OCI-LY1 (cell line): ENCODE measurements around the gene KIAA2012.

Experiments
- H2AFZ ChIP-seq: fragments of 200-600 bp; sonication (generic), shearing (Covaris generic); 2 replicates; pipeline ENCODE4 v1.6.0; 2014; ENCODE audit warnings: antibody characterized with exemption, mild to moderate bottlenecking, low read length
- H3F3A ChIP-seq: fragments of 200-600 bp; sonication (generic), shearing (Covaris generic); 2 replicates; pipeline ENCODE4 v1.6.0; 2014; ENCODE audit warnings: mild to moderate bottlenecking, antibody characterized with exemption, low read length, moderate library complexity; ENCODE audit not compliant: insufficient read depth
- H3K27ac ChIP-seq: fragments of 200-600 bp; sonication (generic); 2 replicates; pipeline ENCODE4 v1.5.1; 2014; ENCODE audit warnings: low read length, mixed run types, mild to moderate bottlenecking, low read depth; ENCODE audit not compliant: poor library complexity, severe bottlenecking
- H3K27me3 ChIP-seq: fragments of 200-600 bp; sonication (generic); 2 replicates; pipeline ENCODE4 v1.6.0; 2014; ENCODE audit warnings: antibody characterized with exemption, mild to moderate bottlenecking, low read length, moderate library complexity; ENCODE audit not compliant: insufficient read depth
- H3K36me3 ChIP-seq: fragments of 200-600 bp; sonication (generic); 2 replicates; pipeline ENCODE4 v1.6.1; 2014; ENCODE audit warnings: mild to moderate bottlenecking, antibody characterized with exemption, low read length, moderate library complexity, mixed read lengths; ENCODE audit not compliant: insufficient read depth
- H3K4me1 ChIP-seq: fragments of 200-600 bp; sonication (generic); 2 replicates; pipeline ENCODE4 v1.5.1; 2014; ENCODE audit warnings: mild to moderate bottlenecking, low read length, moderate library complexity; ENCODE audit not compliant: insufficient read depth, severe bottlenecking
- H3K4me2 ChIP-seq: fragments of 200-600 bp; sonication (generic), shearing (Covaris generic); 2 replicates; pipeline ENCODE4 v1.6.1; 2014; ENCODE audit warnings: low read length
- H3K4me3 ChIP-seq: fragments of 200-600 bp; sonication (generic); 2 replicates; pipeline ENCODE4 v1.5.1; 2014; ENCODE audit warnings: low read length, low read depth, mild to moderate bottlenecking, mixed read lengths; ENCODE audit not compliant: poor library complexity, severe bottlenecking
- H3K79me2 ChIP-seq: fragments of 200-600 bp; shearing (Covaris generic); 2 replicates; pipeline ENCODE4 v1.6.1; 2016; ENCODE audit warnings: mixed run types, low read length, mixed read lengths; ENCODE audit not compliant: insufficient read depth
- H3K9ac ChIP-seq: fragments of 200-600 bp; sonication (generic), shearing (Covaris generic); 2 replicates; pipeline ENCODE4 v1.6.1; 2014; ENCODE audit warnings: mild to moderate bottlenecking, low read length, mixed read lengths
- H3K9me2 ChIP-seq: fragments of 200-600 bp; sonication (generic), shearing (Covaris generic); 2 replicates; pipeline ENCODE4 v1.6.1; 2014; ENCODE audit warnings: low read depth, mild to moderate bottlenecking, low read length, mixed read lengths
- H3K9me3 ChIP-seq: fragments of 200-600 bp; shearing (Covaris generic); 2 replicates; pipeline ENCODE4 v1.6.1; 2014; ENCODE audit warnings: low read length, mixed read lengths
- H4K20me1 ChIP-seq: fragments of 200-600 bp; sonication (generic), shearing (Covaris generic); 2 replicates; pipeline ENCODE4 v1.6.0; 2016; ENCODE audit warnings: mild to moderate bottlenecking, low read length; ENCODE audit not compliant: insufficient read depth
- EZH2 ChIP-seq: fragments of 200-600 bp; sonication (generic), shearing (Covaris generic); IDR thresholded peaks from 2 replicates; pipeline ENCODE4 v1.8.0; 2017; ENCODE audit warnings: borderline replicate concordance, mixed run types, mild to moderate bottlenecking, antibody characterized with exemption, low read length, moderate library complexity, mixed read lengths
- TF ChIP-seq, protein P1 (sequence below): fragments of 200-600 bp; sonication (generic), shearing (Covaris generic); IDR thresholded peaks from 2 replicates; pipeline ENCODE4 v1.5.1; 2017; ENCODE audit warnings: mild to moderate bottlenecking, antibody characterized with exemption, low read length, moderate library complexity, mixed read lengths

KIAA2012 gene

DNA sequence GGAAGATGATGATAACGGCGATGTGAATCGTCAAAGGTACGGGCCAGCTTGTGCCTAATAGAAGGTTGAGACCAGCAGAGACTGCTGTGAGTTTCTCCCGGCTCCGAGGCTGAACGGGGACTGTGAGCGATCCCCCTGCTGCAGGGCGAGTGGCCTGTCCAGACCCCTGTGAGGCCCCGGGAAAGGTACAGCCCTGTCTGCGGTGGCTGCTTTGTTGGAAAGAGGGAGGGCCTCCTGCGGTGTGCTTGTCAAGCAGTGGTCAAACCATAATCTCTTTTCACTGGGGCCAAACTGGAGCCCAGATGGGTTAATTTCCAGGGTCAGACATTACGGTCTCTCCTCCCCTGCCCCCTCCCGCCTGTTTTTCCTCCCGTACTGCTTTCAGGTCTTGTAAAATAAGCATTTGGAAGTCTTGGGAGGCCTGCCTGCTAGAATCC lies 36.4 kb upstream of the KIAA2012 start:
- Histone ChIP-seq H3K36me3 (no peaks in the 10 kb centered on the region), H3K27ac (no peak overlapping the region), H3K4me1 (peaks cover 17% of the 10 kb centered on the region), H4K20me1 (no peaks in the 10 kb centered on the region), H3F3A (no peaks in the 10 kb centered on the region), H3K9me2 (no peaks in the 10 kb centered on the region), H3K4me3 (no peak overlapping the region), H3K79me2 (no peaks in the 10 kb centered on the region), H3K27me3 (peaks cover 11% of the 10 kb centered on the region; the same call in 1 of the 2 replicates), H2AFZ (no peak overlapping the region), H3K9me3 (no peaks in the 10 kb centered on the region), H3K4me2 (no peak overlapping the region), H3K9ac (no peak overlapping the region)
- no peak for TF ChIP-seq EZH2
- TF ChIP-seq, protein P1, sequence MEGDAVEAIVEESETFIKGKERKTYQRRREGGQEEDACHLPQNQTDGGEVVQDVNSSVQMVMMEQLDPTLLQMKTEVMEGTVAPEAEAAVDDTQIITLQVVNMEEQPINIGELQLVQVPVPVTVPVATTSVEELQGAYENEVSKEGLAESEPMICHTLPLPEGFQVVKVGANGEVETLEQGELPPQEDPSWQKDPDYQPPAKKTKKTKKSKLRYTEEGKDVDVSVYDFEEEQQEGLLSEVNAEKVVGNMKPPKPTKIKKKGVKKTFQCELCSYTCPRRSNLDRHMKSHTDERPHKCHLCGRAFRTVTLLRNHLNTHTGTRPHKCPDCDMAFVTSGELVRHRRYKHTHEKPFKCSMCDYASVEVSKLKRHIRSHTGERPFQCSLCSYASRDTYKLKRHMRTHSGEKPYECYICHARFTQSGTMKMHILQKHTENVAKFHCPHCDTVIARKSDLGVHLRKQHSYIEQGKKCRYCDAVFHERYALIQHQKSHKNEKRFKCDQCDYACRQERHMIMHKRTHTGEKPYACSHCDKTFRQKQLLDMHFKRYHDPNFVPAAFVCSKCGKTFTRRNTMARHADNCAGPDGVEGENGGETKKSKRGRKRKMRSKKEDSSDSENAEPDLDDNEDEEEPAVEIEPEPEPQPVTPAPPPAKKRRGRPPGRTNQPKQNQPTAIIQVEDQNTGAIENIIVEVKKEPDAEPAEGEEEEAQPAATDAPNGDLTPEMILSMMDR, result no peak

GRCh38 chr2:202037086-202037485 lies 36.0 kb upstream of the KIAA2012 start:
- Histone ChIP-seq H3K4me1 (peaks cover 17% of the 10 kb centered on the region), H3K4me2 (no peak overlapping the region)

DNA sequence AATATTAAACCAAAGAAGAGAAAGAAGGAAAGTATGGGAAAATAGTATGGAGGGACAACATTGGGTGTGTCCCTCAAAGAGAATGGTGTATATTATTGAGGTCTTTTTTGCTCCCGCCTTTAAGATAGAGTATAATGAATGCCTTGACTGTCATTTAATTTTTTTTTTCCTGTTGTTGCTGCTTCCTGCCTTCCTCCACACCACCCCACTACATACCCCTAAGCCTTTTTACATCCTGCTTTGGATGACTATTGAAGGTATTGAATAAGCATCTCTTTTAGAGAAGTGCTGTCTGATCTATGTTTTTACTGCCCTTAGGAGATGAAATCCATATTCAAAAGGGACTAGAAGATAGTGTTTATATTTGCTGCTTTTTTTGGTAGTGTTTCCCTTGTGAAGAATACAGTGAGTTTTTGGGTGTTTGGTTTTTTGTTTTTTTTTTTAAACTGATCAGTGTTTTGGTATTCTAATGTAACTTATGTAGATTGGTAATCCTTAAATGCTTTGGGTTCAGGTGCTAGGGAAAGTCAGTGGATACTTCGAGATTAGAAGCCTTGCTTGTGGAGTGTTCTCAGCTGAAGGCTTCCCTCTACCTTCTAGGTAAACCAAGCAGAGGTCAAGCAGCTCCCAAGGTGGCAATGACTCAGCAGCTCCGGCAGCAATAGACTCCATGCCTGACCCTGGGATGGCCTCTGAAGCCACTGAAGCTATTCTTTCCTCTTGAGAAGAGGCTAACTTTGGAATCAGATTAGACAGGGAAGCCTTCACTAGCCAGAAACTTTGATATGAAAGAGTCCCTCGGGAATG lies 34.4 kb upstream of the KIAA2012 start:
- no peaks in the 10 kb centered on the region for H4K20me1 ChIP-seq
- no peak overlapping the region for H2AFZ ChIP-seq
- no peak overlapping the region for H3K4me2 ChIP-seq
- H3F3A ChIP-seq, result no peaks in the 10 kb centered on the region
- no peak overlapping the region for H3K27ac ChIP-seq
- no peak overlapping the region for H3K4me3 ChIP-seq
- TF ChIP-seq, protein P1, result no peak
- TF ChIP-seq EZH2, result no peak
- H3K9ac ChIP-seq, result no peak overlapping the region
- no peaks in the 10 kb centered on the region for H3K36me3 ChIP-seq
- no peaks in the 10 kb centered on the region for H3K9me2 ChIP-seq
- peaks cover 9% of the 10 kb centered on the region for H3K4me1 ChIP-seq
- H3K79me2 ChIP-seq, result no peaks in the 10 kb centered on the region
- H3K27me3 ChIP-seq, result peaks cover 11% of the 10 kb centered on the region; the same call in 1 of the 2 replicates
- H3K9me3 ChIP-seq, result no peaks in the 10 kb centered on the region

More at GRCh38 chr2:202037086-202037485, 36.0 kb upstream of the KIAA2012 start:
- H3F3A ChIP-seq, result no peaks in the 10 kb centered on the region
- no peaks in the 10 kb centered on the region for H3K9me2 ChIP-seq
- H3K36me3 ChIP-seq, result no peaks in the 10 kb centered on the region
- no peak for TF ChIP-seq EZH2
- TF ChIP-seq, protein P1, result no peak
- H2AFZ ChIP-seq, result no peak overlapping the region
- H3K4me3 ChIP-seq, result no peak overlapping the region
- no peaks in the 10 kb centered on the region for H3K9me3 ChIP-seq
- no peaks in the 10 kb centered on the region for H4K20me1 ChIP-seq
- no peak overlapping the region for H3K27ac ChIP-seq
- no peak overlapping the region for H3K9ac ChIP-seq
- no peaks in the 10 kb centered on the region for H3K79me2 ChIP-seq
- H3K27me3 ChIP-seq, result peaks cover 11% of the 10 kb centered on the region; the same call in 1 of the 2 replicates
